ENCODE measurements around the gene PRKAR1A.
"Not testable (repeated sequence)": the region's sequence is repeated elsewhere in the genome, so short reads cannot be mapped to it uniquely, and the experiment has no call there.

Gene PRKAR1A

GRCh38 chr17:68578236-68578635 lies 66.0 kb downstream of the PRKAR1A start:
- no peak for DNase-seq (ENCODE audit: extremely low spot score)
- TF ChIP-seq ZNF384 (IDR thresholded peaks at IDR 0.05), result no peak
- no peak for TF ChIP-seq HDGF (IDR thresholded peaks at IDR 0.05; ENCODE audit: borderline replicate concordance)
- TF ChIP-seq NFRKB (IDR thresholded peaks at IDR 0.05), result no peak
- TF ChIP-seq TARDBP (IDR thresholded peaks at IDR 0.05), result no peak
- TF ChIP-seq FOXA1 (IDR thresholded peaks at IDR 0.05), result no peak
- TF ChIP-seq ELF4 (IDR thresholded peaks at IDR 0.05), result no peak
- no peak for TF ChIP-seq SP1 (IDR thresholded peaks at IDR 0.05)
- TF ChIP-seq BHLHE40 (IDR thresholded peaks at IDR 0.05; ENCODE audit: borderline replicate concordance), result no peak
- no peak for TF ChIP-seq CTBP1 (IDR thresholded peaks at IDR 0.05; ENCODE audit: borderline replicate concordance)
- no peak for TF ChIP-seq ARNT (IDR thresholded peaks at IDR 0.05)
- no peak for TF ChIP-seq LEF1 (IDR thresholded peaks at IDR 0.05; ENCODE audit: borderline replicate concordance)
- TF ChIP-seq PKNOX1 (IDR thresholded peaks at IDR 0.05), result no peak
- no peak for TF ChIP-seq L3MBTL2 (conservative IDR thresholded peaks at IDR 0.05)
- TF ChIP-seq SUZ12 (IDR thresholded peaks at IDR 0.05), result no peak
- TF ChIP-seq FOXM1 (IDR thresholded peaks at IDR 0.05; ENCODE audit: borderline replicate concordance), result no peak
- no peak for TF ChIP-seq FOXK2 (IDR thresholded peaks at IDR 0.05)
- ChIA-PET CTCF (interaction anchor here (1.5 kb wide), 1 partner anchor 12 kb away, joined by 4 read pairs; no protein-coding TSS in a partner anchor), POLR2A (no interaction called here)

DNA sequence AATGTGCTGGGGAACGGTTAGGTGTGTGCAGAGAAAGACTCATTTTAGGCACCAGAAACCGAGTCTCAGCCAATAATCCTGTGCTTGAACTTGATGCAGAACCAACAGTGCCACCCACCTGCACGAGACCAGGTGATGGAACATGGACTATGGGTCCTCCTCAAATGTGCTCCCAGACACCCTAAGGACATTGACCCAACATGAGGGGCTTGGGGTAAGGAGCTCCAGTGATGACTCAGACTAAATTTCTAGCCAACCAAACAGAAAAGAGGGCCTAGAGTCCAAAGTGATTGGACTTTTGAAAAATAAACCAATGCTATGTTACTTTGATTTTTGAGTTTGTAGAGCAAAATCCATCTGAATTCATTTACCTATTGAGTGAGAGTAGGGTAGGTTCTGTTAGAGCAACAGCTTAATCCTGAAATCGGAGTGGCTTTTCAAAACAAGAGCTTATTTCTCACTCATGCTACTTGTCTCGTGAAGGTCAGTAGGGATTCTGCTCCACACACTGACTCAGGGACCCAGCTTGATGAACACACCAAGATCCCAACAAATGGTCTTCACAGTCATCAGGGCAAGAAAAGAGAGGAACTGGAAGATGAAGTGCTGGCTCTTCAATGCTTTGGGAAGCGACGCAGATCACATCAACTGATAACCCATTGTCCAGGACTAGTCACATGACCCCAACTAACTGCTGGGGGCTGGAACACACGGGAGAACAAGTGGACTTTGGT lies 67.1 kb downstream of the PRKAR1A start:
- POLR2A ChIA-PET, result interaction anchor here (0.9 kb wide), 1 partner anchor 10 kb away, joined by 3 read pairs; no protein-coding TSS in a partner anchor
- TF ChIP-seq PKNOX1 (IDR thresholded peaks at IDR 0.05) (no peak), HDGF (IDR thresholded peaks at IDR 0.05; ENCODE audit: borderline replicate concordance) (no peak), FOXM1 (IDR thresholded peaks at IDR 0.05; ENCODE audit: borderline replicate concordance) (no peak)
- DNase-seq (ENCODE audit: extremely low spot score), result no peak
- CTCF ChIA-PET, result no interaction called here

DNA sequence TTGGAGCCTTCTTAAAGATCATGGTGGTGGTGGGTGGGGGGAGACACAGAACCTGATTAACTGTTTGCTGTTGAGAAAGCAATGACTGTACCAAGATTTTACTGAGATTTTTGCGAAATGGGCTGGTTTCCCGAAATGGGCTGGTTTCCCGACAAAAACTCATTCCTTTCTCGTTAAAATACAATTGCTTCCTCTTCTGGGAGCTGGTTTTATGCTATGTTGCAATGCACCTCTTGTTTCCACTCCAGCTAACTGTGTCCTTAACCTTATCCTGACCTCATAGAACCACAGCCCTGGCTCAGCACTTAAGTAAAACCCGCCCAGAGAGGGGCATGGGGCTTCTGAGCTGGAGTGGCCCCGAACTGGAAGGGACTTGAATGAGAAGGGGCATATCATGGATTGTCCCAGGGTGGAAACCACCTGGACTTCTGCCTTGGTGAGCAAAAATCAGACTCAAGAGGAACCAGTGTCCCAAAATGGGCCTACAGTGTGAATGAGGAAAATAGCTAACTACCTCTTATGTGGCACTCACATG lies 68.1 kb downstream of the PRKAR1A start:
- TF ChIP-seq ELF4 (IDR thresholded peaks at IDR 0.05) (no peak), ARNT (IDR thresholded peaks at IDR 0.05) (no peak), FOXM1 (IDR thresholded peaks at IDR 0.05; ENCODE audit: borderline replicate concordance) (no peak), FOXA1 (IDR thresholded peaks at IDR 0.05) (no peak), BHLHE40 (IDR thresholded peaks at IDR 0.05; ENCODE audit: borderline replicate concordance) (no peak), TARDBP (IDR thresholded peaks at IDR 0.05) (no peak), FOXK2 (IDR thresholded peaks at IDR 0.05) (no peak), CTBP1 (IDR thresholded peaks at IDR 0.05; ENCODE audit: borderline replicate concordance) (no peak), LEF1 (IDR thresholded peaks at IDR 0.05; ENCODE audit: borderline replicate concordance) (no peak), SP1 (IDR thresholded peaks at IDR 0.05) (no peak), L3MBTL2 (conservative IDR thresholded peaks at IDR 0.05) (no peak), NFRKB (IDR thresholded peaks at IDR 0.05) (no peak), ZNF384 (IDR thresholded peaks at IDR 0.05) (no peak), SUZ12 (IDR thresholded peaks at IDR 0.05) (no peak)
- ChIA-PET CTCF (no interaction called here), POLR2A (no interaction called here)
- DNase-seq (ENCODE audit: extremely low spot score), result no peak

DNA sequence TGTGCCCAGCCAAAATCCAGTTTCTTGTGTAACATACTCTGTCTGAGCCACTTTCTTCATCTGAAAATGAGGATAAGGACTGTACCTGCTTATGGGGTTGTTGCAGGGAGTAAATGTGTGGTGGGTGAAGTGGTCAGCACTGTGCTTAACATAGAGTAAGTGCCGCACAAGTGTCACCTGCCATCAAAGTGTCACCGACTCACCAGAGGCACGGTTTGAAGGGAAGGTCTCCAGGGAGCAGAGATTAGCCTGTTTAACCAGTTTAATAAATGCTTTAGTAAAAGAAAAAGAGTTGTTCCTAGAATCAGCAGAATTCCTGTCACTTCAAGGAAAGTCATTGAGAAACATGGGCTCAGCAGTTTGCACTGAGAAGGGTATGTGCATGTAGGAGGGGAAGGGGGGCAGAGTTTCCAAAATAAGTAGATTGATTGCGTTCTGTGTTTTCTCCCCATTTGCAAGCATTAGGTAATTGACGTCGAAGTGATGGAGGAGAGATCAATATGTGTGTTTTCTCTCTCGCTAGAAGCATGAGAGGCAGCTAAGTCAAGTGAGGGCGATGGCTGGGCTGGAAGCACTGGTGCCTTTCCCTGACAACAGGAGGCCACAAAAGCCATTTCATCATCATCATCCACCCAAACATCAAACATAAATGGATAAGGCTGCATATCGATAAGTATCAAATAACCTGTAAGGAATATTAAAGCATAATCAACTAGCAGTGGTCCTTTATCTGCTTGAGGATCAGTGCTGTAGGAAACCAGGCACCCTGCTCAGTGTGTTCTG lies 69.8 kb downstream of the PRKAR1A start:
- TF ChIP-seq PKNOX1 (IDR thresholded peaks at IDR 0.05) (no peak), CTBP1 (IDR thresholded peaks at IDR 0.05; ENCODE audit: borderline replicate concordance) (no peak), ZNF384 (IDR thresholded peaks at IDR 0.05) (no peak), FOXK2 (IDR thresholded peaks at IDR 0.05) (no peak), TARDBP (IDR thresholded peaks at IDR 0.05) (no peak), FOXA1 (IDR thresholded peaks at IDR 0.05) (no peak), HDGF (IDR thresholded peaks at IDR 0.05; ENCODE audit: borderline replicate concordance) (no peak), BHLHE40 (IDR thresholded peaks at IDR 0.05; ENCODE audit: borderline replicate concordance) (no peak), ELF4 (IDR thresholded peaks at IDR 0.05) (no peak), LEF1 (IDR thresholded peaks at IDR 0.05; ENCODE audit: borderline replicate concordance) (no peak), FOXM1 (IDR thresholded peaks at IDR 0.05; ENCODE audit: borderline replicate concordance) (no peak), SUZ12 (IDR thresholded peaks at IDR 0.05) (no peak), ARNT (IDR thresholded peaks at IDR 0.05) (no peak), SP1 (IDR thresholded peaks at IDR 0.05) (no peak), NFRKB (IDR thresholded peaks at IDR 0.05) (no peak), L3MBTL2 (conservative IDR thresholded peaks at IDR 0.05) (no peak)
- POLR2A ChIA-PET, result no interaction called here
- no peak for DNase-seq (ENCODE audit: extremely low spot score)
- CTCF ChIA-PET, result interaction anchor here (0.6 kb wide), 1 partner anchor 133 kb away, joined by 3 read pairs; no protein-coding TSS in a partner anchor

GRCh38 chr17:68582867-68583266 lies 70.6 kb downstream of the PRKAR1A start:
- DNase-seq (ENCODE audit: extremely low spot score); POLR2A ChIA-PET; CTCF ChIA-PET: not testable (repeated sequence)
